ENCODE results near the gene CAD.
A peak's percentile ranks its signal among the peaks of the same experiment; 100 is the strongest.

The CAD gene

GRCh38 chr2:27231921-27232320 lies 14.8 kb downstream of the CAD start:
- DNase-seq, result no peak

GRCh38 chr2:27233341-27233740 lies 16.2 kb downstream of the CAD start:
- DNase-seq, result no peak

- no peak for DNase-seq
Measured at GRCh38 chr2:27236136-27236535, 19.0 kb downstream of the CAD start.

GRCh38 chr2:27236626-27237025 lies 19.5 kb downstream of the CAD start:
- no peak for DNase-seq

GRCh38 chr2:27237341-27237945 lies 20.3 kb downstream of the CAD start:
- no peak for DNase-seq

- no peak for DNase-seq
Measured at GRCh38 chr2:27238976-27239375, 21.8 kb downstream of the CAD start.

GRCh38 chr2:27240406-27240805 lies 23.2 kb downstream of the CAD start:
- DNase-seq, result no peak

- DNase-seq, result no peak
Measured at GRCh38 chr2:27241761-27242613, 24.8 kb downstream of the CAD start.

- DNase-seq, result no peak
Measured at GRCh38 chr2:27242614-27242951, 25.4 kb downstream of the CAD start.

- no peak for DNase-seq
Measured at GRCh38 chr2:27243391-27244130, 26.4 kb downstream of the CAD start.

- DNase-seq, result no peak
Measured at GRCh38 chr2:27245116-27245515, 27.9 kb downstream of the CAD start.

- no peak for DNase-seq
Measured at GRCh38 chr2:27245626-27246025, 28.5 kb downstream of the CAD start.

- no peak for DNase-seq
Measured at GRCh38 chr2:27247893-27248292, 30.7 kb downstream of the CAD start.

GRCh38 chr2:27249159-27249890 lies 32.2 kb downstream of the CAD start:
- DNase-seq, result no peak

- peak; percentile 28 to 32 for DNase-seq
Measured at GRCh38 chr2:27249891-27250651, 32.9 kb downstream of the CAD start.

- no peak for DNase-seq
Measured at GRCh38 chr2:27250652-27251379, 33.6 kb downstream of the CAD start.

- no peak for DNase-seq
Measured at GRCh38 chr2:27251766-27252165, 34.6 kb downstream of the CAD start.

GRCh38 chr2:27255187-27255586 lies 38.0 kb downstream of the CAD start:
- DNase-seq, result no peak

- DNase-seq, result no peak
Measured at GRCh38 chr2:27255660-27256059, 38.5 kb downstream of the CAD start.

- DNase-seq, result no peak
Measured at GRCh38 chr2:27256855-27257454, 39.8 kb downstream of the CAD start.

GRCh38 chr2:27258051-27258450 lies 40.9 kb downstream of the CAD start:
- no peak for DNase-seq
